ENCODE data around the gene GPR12. TPM values are rescaled to one million over a fixed set of nuclear protein-coding genes. Genes with fewer than 3 reads are reported as not detected.
"Not testable (repeated sequence)": the region's sequence is repeated elsewhere in the genome, so short reads cannot be mapped to it uniquely, and the experiment has no call there.

Gene GPR12
- polyA plus RNA-seq, 1 donor (not counting 4 experiments of a cell fraction or from before 2014, with no cell fraction given) = not detected

DNA sequence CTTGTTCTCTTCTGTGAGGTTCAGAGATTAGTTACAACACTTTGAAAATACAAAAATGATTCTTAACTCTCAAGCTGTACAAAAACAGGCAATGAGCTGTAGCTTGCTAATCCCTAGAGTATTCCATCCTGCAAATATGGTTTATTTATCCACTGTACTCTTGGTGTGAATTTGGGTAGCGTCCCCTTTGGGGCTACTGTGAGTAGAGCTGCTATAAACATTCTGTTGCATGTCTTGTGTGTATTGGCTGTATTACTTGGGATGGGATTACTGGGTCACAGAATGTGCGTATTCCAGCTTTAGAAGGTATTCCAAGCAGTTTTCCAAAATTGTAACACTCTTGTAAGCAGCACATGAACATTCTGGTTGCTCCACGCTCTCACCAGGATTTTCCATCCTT lies 33.5 kb downstream of the GPR12 start:
- Histone ChIP-seq H3K9ac (ENCODE audit: control insufficient read depth, extremely low read depth, insufficient read depth, low read length) (no peak overlapping the region), H2AFZ (ENCODE audit: control insufficient read depth, low read length) (no peak overlapping the region), H3K9me1 (ENCODE audit: control insufficient read depth, extremely low read depth, insufficient read depth, low read length) (no peaks in the 10 kb centered on the region), H4K20me1 (ENCODE audit: control insufficient read depth, extremely low read depth, insufficient read depth, low read length) (no peaks in the 10 kb centered on the region), H3K27ac (ENCODE audit: control insufficient read depth, insufficient read depth, low read length) (no peak overlapping the region), H3K4me1 (ENCODE audit: control insufficient read depth, extremely low read depth, insufficient read depth, low read length) (no peaks in the 10 kb centered on the region), H3K36me3 (ENCODE audit: control insufficient read depth in 2 of 2, extremely low read depth in 1 of 2, insufficient read depth in 2 of 2, low read length in 2 of 2) (no peaks in the 10 kb centered on the region), H3K9me3 (ENCODE audit: control insufficient read depth, low read depth, low read length) (no peaks in the 10 kb centered on the region), H3K4me3 (ENCODE audit: control insufficient read depth in 2 of 3, extremely low read depth in 1 of 3, insufficient read depth in 2 of 3, low read depth in 1 of 3, low read length in 3 of 3) (no peak overlapping the region), H3K79me2 (ENCODE audit: control insufficient read depth, insufficient read depth, low read length) (no peaks in the 10 kb centered on the region), H3K4me2 (ENCODE audit: control insufficient read depth, extremely low read depth, insufficient read depth, low read depth, low read length) (no peak overlapping the region), H3K27me3 (ENCODE audit: control insufficient read depth, extremely low read depth, insufficient read depth, low read length) (no peaks in the 10 kb centered on the region)
- TF ChIP-seq, protein P1, sequence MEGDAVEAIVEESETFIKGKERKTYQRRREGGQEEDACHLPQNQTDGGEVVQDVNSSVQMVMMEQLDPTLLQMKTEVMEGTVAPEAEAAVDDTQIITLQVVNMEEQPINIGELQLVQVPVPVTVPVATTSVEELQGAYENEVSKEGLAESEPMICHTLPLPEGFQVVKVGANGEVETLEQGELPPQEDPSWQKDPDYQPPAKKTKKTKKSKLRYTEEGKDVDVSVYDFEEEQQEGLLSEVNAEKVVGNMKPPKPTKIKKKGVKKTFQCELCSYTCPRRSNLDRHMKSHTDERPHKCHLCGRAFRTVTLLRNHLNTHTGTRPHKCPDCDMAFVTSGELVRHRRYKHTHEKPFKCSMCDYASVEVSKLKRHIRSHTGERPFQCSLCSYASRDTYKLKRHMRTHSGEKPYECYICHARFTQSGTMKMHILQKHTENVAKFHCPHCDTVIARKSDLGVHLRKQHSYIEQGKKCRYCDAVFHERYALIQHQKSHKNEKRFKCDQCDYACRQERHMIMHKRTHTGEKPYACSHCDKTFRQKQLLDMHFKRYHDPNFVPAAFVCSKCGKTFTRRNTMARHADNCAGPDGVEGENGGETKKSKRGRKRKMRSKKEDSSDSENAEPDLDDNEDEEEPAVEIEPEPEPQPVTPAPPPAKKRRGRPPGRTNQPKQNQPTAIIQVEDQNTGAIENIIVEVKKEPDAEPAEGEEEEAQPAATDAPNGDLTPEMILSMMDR (optimal IDR thresholded peaks at IDR 0.05 in 1 of 3, IDR thresholded peaks at IDR 0.05 in 1 of 3, conservative IDR thresholded peaks at IDR 0.05 in 1 of 3; ENCODE audit: extremely low read depth in 1 of 3, insufficient read depth in 2 of 3, low read length in 3 of 3) = no peak
- no peak for TF ChIP-seq EZH2 (IDR thresholded peaks at IDR 0.05; ENCODE audit: low read length)
- FAIRE-seq (no peak), DNase-seq (ENCODE audit: low read depth, low spot score) (no peak)
- dilution Hi-C loops (cut with MboI; ENCODE audit: extremely low pct_ligation_motif_present, low sequenced_read_pairs) = no loop called here

DNA sequence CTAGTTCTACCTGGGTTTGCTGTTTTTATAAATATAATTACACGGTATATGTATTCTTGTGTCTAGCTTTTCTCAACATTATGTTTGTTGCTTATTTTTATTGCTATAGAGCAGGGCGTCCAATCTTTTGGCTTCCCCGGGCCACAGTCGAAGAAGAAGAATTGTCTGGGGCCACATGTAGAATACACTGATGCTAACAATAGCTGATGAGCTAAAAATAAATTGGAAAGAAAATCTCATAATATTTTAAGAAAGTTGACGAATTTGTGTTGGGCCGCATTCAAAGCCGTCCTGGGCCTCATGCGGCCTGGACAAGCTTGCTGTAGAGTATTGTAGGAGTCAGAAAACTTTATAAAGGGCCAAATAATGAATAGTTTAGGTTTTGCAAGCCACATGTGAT lies 33.9 kb downstream of the GPR12 start:
- no peaks in the 10 kb centered on the region for H3K4me1 ChIP-seq (ENCODE audit: control insufficient read depth, extremely low read depth, insufficient read depth, low read length)
- H3K27ac ChIP-seq (ENCODE audit: control insufficient read depth, insufficient read depth, low read length) = no peak overlapping the region
- no peak overlapping the region for H2AFZ ChIP-seq (ENCODE audit: control insufficient read depth, low read length)
- H3K9me3 ChIP-seq (ENCODE audit: control insufficient read depth, low read depth, low read length) = no peaks in the 10 kb centered on the region
- H3K4me3 ChIP-seq (ENCODE audit: control insufficient read depth in 2 of 3, extremely low read depth in 1 of 3, insufficient read depth in 2 of 3, low read depth in 1 of 3, low read length in 3 of 3) = no peak overlapping the region
- H3K9me1 ChIP-seq (ENCODE audit: control insufficient read depth, extremely low read depth, insufficient read depth, low read length) = no peaks in the 10 kb centered on the region
- H3K4me2 ChIP-seq (ENCODE audit: control insufficient read depth, extremely low read depth, insufficient read depth, low read depth, low read length) = no peak overlapping the region
- H3K9ac ChIP-seq (ENCODE audit: control insufficient read depth, extremely low read depth, insufficient read depth, low read length) = no peak overlapping the region
- no peaks in the 10 kb centered on the region for H3K27me3 ChIP-seq (ENCODE audit: control insufficient read depth, extremely low read depth, insufficient read depth, low read length)
- TF ChIP-seq EZH2 (IDR thresholded peaks at IDR 0.05; ENCODE audit: low read length) = no peak
- TF ChIP-seq, protein P1 (optimal IDR thresholded peaks at IDR 0.05 in 1 of 3, IDR thresholded peaks at IDR 0.05 in 1 of 3, conservative IDR thresholded peaks at IDR 0.05 in 1 of 3; ENCODE audit: extremely low read depth in 1 of 3, insufficient read depth in 2 of 3, low read length in 3 of 3) = no peak
- H3K36me3 ChIP-seq (ENCODE audit: control insufficient read depth in 2 of 2, extremely low read depth in 1 of 2, insufficient read depth in 2 of 2, low read length in 2 of 2) = no peaks in the 10 kb centered on the region
- DNase-seq (ENCODE audit: low read depth, low spot score) (no peak), FAIRE-seq (no peak)
- dilution Hi-C loops (cut with MboI; ENCODE audit: extremely low pct_ligation_motif_present, low sequenced_read_pairs) = no loop called here
- no peaks in the 10 kb centered on the region for H3K79me2 ChIP-seq (ENCODE audit: control insufficient read depth, insufficient read depth, low read length)
- no peaks in the 10 kb centered on the region for H4K20me1 ChIP-seq (ENCODE audit: control insufficient read depth, extremely low read depth, insufficient read depth, low read length)

DNA sequence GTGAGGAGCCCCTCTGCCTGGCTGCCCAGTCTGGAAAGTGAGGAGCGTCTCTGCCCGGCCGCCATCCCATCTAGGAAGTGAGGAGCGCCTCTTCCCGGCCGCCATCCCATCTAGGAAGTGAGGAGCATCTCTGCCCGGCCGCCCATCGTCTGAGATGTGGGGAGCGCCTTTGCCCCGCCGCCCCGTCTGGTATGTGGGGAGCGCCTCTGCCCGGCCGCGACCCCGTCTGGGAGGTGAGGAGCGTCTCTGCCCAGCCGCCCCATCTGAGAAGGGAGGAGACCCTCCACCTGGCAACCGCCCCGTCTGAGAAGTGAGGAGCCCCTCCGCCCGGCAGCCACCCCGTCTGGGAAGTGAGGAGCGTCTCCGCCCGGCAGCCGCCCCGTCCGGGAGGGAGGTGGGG lies 37.0 kb downstream of the GPR12 start:
- H3K27me3 ChIP-seq (ENCODE audit: control insufficient read depth, extremely low read depth, insufficient read depth, low read length); H4K20me1 ChIP-seq (ENCODE audit: control insufficient read depth, extremely low read depth, insufficient read depth, low read length); H3K9me3 ChIP-seq (ENCODE audit: control insufficient read depth, low read depth, low read length); H3K4me3 ChIP-seq (ENCODE audit: control insufficient read depth in 2 of 3, extremely low read depth in 1 of 3, insufficient read depth in 2 of 3, low read depth in 1 of 3, low read length in 3 of 3); H2AFZ ChIP-seq (ENCODE audit: control insufficient read depth, low read length); H3K9me1 ChIP-seq (ENCODE audit: control insufficient read depth, extremely low read depth, insufficient read depth, low read length); H3K79me2 ChIP-seq (ENCODE audit: control insufficient read depth, insufficient read depth, low read length); FAIRE-seq; H3K4me1 ChIP-seq (ENCODE audit: control insufficient read depth, extremely low read depth, insufficient read depth, low read length); H3K4me2 ChIP-seq (ENCODE audit: control insufficient read depth, extremely low read depth, insufficient read depth, low read depth, low read length); H3K36me3 ChIP-seq (ENCODE audit: control insufficient read depth in 2 of 2, extremely low read depth in 1 of 2, insufficient read depth in 2 of 2, low read length in 2 of 2); H3K27ac ChIP-seq (ENCODE audit: control insufficient read depth, insufficient read depth, low read length); DNase-seq (ENCODE audit: low read depth, low spot score); H3K9ac ChIP-seq (ENCODE audit: control insufficient read depth, extremely low read depth, insufficient read depth, low read length); dilution Hi-C loops (cut with MboI; ENCODE audit: extremely low pct_ligation_motif_present, low sequenced_read_pairs): not testable (repeated sequence)

Measured in keratinocyte (primary cell).